IMR-90 (cell line): ENCODE data around the gene AKAP7. TPM values are rescaled to one million over a fixed set of nuclear protein-coding genes. Genes with fewer than 3 reads are reported as not detected.

ENCODE experiments used
- ATAC-seq: fragments of 200-7000 bp; cut with Tn5 transposase; 2 replicates; pipeline ENCODE4 v1.9.1; 2020; ENCODE audit warnings: low read depth, mild to moderate bottlenecking, moderate library complexity
- BruUV-seq: library from RNA; stranded (reverse); fragments of 400-500 nt; replicated peaks from 2 replicates; lab custom pipeline; 2021; lab: Mats Ljungman, UMichigan
- CTCF ChIA-PET: fragments of 300-600 bp; formaldehyde crosslinking; extraction: SDS; loops from one replicate; lab custom pipeline; 2021; ENCODE audit warnings: antibody characterized with exemption; lab: Yijun Ruan, JAX
- POLR2A ChIA-PET: fragments of 300-600 bp; sonication (Branson Sonifier 250); formaldehyde crosslinking; loops from one replicate; lab custom pipeline; 2022; ENCODE audit warnings: antibody characterized with exemption; ENCODE audit not compliant: unreplicated experiment; lab: Charles Lee
- DNase-seq: peaks from one replicate; pipeline ENCODE4 v3.0.0; 2013
- H2AFZ ChIP-seq: replicated peaks from 2 replicates; pipeline ENCODE3; 2013; ENCODE audit warnings: low read length, mild to moderate bottlenecking; ENCODE audit not compliant: poor library complexity
- H2AK5ac ChIP-seq: 2 replicates; pipeline ENCODE4 v1.6.1; 2013; ENCODE audit warnings: low read depth, low read length, inconsistent platforms
- H2AK9ac ChIP-seq: replicated peaks from 2 replicates; pipeline ENCODE3; 2013; ENCODE audit warnings: mild to moderate bottlenecking, low read depth, low read length, moderate library complexity; ENCODE audit not compliant: poor library complexity
- H2BK120ac ChIP-seq: 2 replicates; pipeline ENCODE4 v1.6.1; 2013; ENCODE audit warnings: low read depth, low read length, inconsistent platforms
- H2BK15ac ChIP-seq: 3 replicates; pipeline ENCODE4 v1.6.1; 2013; ENCODE audit warnings: low read depth, low read length, inconsistent platforms
- H2BK20ac ChIP-seq: 2 replicates; pipeline ENCODE4 v1.6.1; 2013; ENCODE audit warnings: low read depth, mild to moderate bottlenecking, inconsistent platforms, low read length, moderate library complexity
- H2BK5ac ChIP-seq: 2 replicates; pipeline ENCODE4 v1.6.1; 2013; ENCODE audit warnings: mild to moderate bottlenecking, low read depth, low read length, inconsistent platforms; ENCODE audit not compliant: poor library complexity, severe bottlenecking
- H3K14ac ChIP-seq: replicated peaks from 2 replicates; pipeline ENCODE4 v1.6.1; 2013; ENCODE audit warnings: low read depth, low read length, inconsistent platforms
- H3K18ac ChIP-seq: 2 replicates; pipeline ENCODE4 v1.6.1; 2013; ENCODE audit warnings: low read depth, low read length, control low read depth
- H3K23ac ChIP-seq: 2 replicates; pipeline ENCODE4 v1.6.1; 2013; ENCODE audit warnings: low read depth, low read length, inconsistent platforms
- H3K27ac ChIP-seq: 2 replicates; pipeline ENCODE4 v1.5.1; 2013; ENCODE audit warnings: mild to moderate bottlenecking, control low read depth, low read length; ENCODE audit not compliant: insufficient read depth
- H3K27me3 ChIP-seq: 2 replicates; pipeline ENCODE4 v1.6.1; 2013; ENCODE audit warnings: low read length; ENCODE audit not compliant: control insufficient read depth, insufficient read depth
- H3K36me3 ChIP-seq: 2 replicates; pipeline ENCODE4 v1.6.1; 2013; ENCODE audit warnings: low read length, mixed read lengths; ENCODE audit not compliant: control insufficient read depth, insufficient read depth
- H3K4ac ChIP-seq: 2 replicates; pipeline ENCODE4 v1.6.1; 2013; ENCODE audit warnings: low read depth, low read length, inconsistent platforms
- H3K4me1 ChIP-seq: 2 replicates; pipeline ENCODE4 v1.6.1; 2013; ENCODE audit warnings: low read length, mixed read lengths; ENCODE audit not compliant: control insufficient read depth, insufficient read depth
- H3K4me2 ChIP-seq: 2 replicates; pipeline ENCODE4 v1.6.1; 2013; ENCODE audit warnings: low read depth, mild to moderate bottlenecking, control low read depth, low read length, moderate library complexity
- H3K4me3 ChIP-seq: 2 replicates; pipeline ENCODE4 v1.5.1; 2013; ENCODE audit warnings: low read depth, mild to moderate bottlenecking, control low read depth, low read length, moderate library complexity; ENCODE audit not compliant: insufficient read depth
- H3K56ac ChIP-seq: 2 replicates; pipeline ENCODE4 v1.6.1; 2013; ENCODE audit warnings: low read length, inconsistent platforms; ENCODE audit not compliant: insufficient read depth; ENCODE audit errors: extremely low read depth
- H3K79me1 ChIP-seq, 2 experiments: 2 replicates each; pipeline ENCODE4 v1.6.1; 2013; ENCODE audit warnings: low read length in 2 of 2, inconsistent platforms in 1 of 2, low read depth in 1 of 2
- H3K9ac ChIP-seq: 2 replicates; pipeline ENCODE4 v1.6.1; 2013; ENCODE audit warnings: low read depth, low read length, control low read depth
- H3K9me1 ChIP-seq: 2 replicates; pipeline ENCODE4 v1.6.1; 2013; ENCODE audit warnings: low read length, inconsistent platforms; ENCODE audit not compliant: insufficient read depth
- H3K9me3 ChIP-seq: 2 replicates; pipeline ENCODE4 v1.6.1; 2013; ENCODE audit warnings: low read length; ENCODE audit not compliant: control insufficient read depth, insufficient read depth
- H4K20me1 ChIP-seq: 2 replicates; pipeline ENCODE4 v1.6.1; 2013; ENCODE audit warnings: low read length, inconsistent platforms; ENCODE audit not compliant: insufficient read depth
- H4K5ac ChIP-seq: 2 replicates; pipeline ENCODE4 v1.6.1; 2013; ENCODE audit warnings: mild to moderate bottlenecking, low read depth, low read length, control low read depth
- H4K8ac ChIP-seq, 2 experiments: 2 replicates each; pipeline ENCODE4 v1.6.1; 2013; ENCODE audit warnings: low read depth in 2 of 2, low read length in 2 of 2, control low read depth in 1 of 2, inconsistent platforms in 1 of 2
- H4K91ac ChIP-seq: 2 replicates; pipeline ENCODE4 v1.6.1; 2013; ENCODE audit warnings: low read depth, low read length, inconsistent platforms; ENCODE audit not compliant: insufficient read depth
- BHLHE40 ChIP-seq: fragments of 150-350 bp; IDR thresholded peaks from 2 replicates; pipeline ENCODE4 v1.6.1; 2016; ENCODE audit warnings: mild to moderate bottlenecking, low read depth, low read length
- FOS ChIP-seq: fragments of 150-350 bp; IDR thresholded peaks from 2 replicates; pipeline ENCODE4 v1.6.1; 2016; ENCODE audit warnings: low read depth, low read length
- MAFK ChIP-seq: IDR thresholded peaks from 2 replicates; pipeline ENCODE4 v1.6.1; 2012; ENCODE audit warnings: low read depth, low read length, improper control_type of control experiment
- NFE2L2 ChIP-seq: fragments of 150-350 bp; IDR thresholded peaks from 2 replicates; pipeline ENCODE4 v1.6.1; 2016; ENCODE audit warnings: low read depth, mild to moderate bottlenecking, low read length
- RCOR1 ChIP-seq: IDR thresholded peaks from 2 replicates; pipeline ENCODE4 v1.6.1; 2012; ENCODE audit warnings: mild to moderate bottlenecking, low read length, improper control_type of control experiment; ENCODE audit not compliant: insufficient replicate concordance
- WGBS, 2 experiments: methylation state at CpG; one replicate each; pipeline versions ENCODE4 v1.1.5 to v1.1.7; 2013; ENCODE audit warnings: missing lambda C conversion rate in 2 of 2; ENCODE audit not compliant: insufficient read length in 1 of 2; ENCODE audit errors: extremely low coverage in 2 of 2; 5-methylcytosine and 5-hydroxymethylcytosine counted together
- dilution Hi-C: fragments of 300-500 bp; cut with HindIII; formaldehyde crosslinking; loops from one replicate; pipeline ENCODE4 v1.14.3; 2018; ENCODE audit warnings: low sequenced_read_pairs; ENCODE audit not compliant: unreplicated experiment
- in situ Hi-C: fragments of 300-500 bp; cut with MboI; formaldehyde crosslinking; loops from 3 replicates; pipeline ENCODE4 v1.14.3; 2019; ENCODE audit warnings: low sequenced_read_pairs, inconsistent platforms, mixed read lengths
- intact Hi-C: fragments of 100-400 bp; cut with micrococcal nuclease; formaldehyde crosslinking; loops from 2 replicates; pipeline ENCODE4 v1.10.0; 2022
- polyA plus RNA-seq, 3 experiments: library from polyadenylated mRNA; depleted of rRNA; stranded (reverse); fragments of >200 nt; gene quantifications; 2 replicates each; pipeline ENCODE4 v1.2.3, GENCODE V29; 2012; ENCODE audit warnings: low replicate concordance in 1 of 3
- total RNA-seq: library from RNA; depleted of rRNA; stranded (reverse); fragments of >200 nt; gene quantifications from 2 replicates; pipeline ENCODE4 v1.2.3, GENCODE V29; 2012
- TF ChIP-seq, protein P1 (sequence below): fragments of 150-350 bp; IDR thresholded peaks from 2 replicates; pipeline ENCODE4 v1.6.1; 2016; ENCODE audit warnings: low read depth, mild to moderate bottlenecking, low read length, moderate library complexity, borderline replicate concordance

Gene AKAP7
- total and polyA plus RNA-seq, 2 of the 4 experiments (the other 2 are of a cell fraction): 0.54 to 1.1 TPM

- no peak overlapping the region for H3K9ac ChIP-seq
- no peak overlapping the region for H4K5ac ChIP-seq
- no peak overlapping the region for H4K91ac ChIP-seq
- no peak overlapping the region for H2BK15ac ChIP-seq
- H2BK120ac ChIP-seq: no peak overlapping the region
- H2BK20ac ChIP-seq: no peak overlapping the region
- no peak overlapping the region for H3K56ac ChIP-seq
- no peak overlapping the region for H3K23ac ChIP-seq
- no peak overlapping the region for H3K4me3 ChIP-seq
- WGBS, 2 experiments: no CpG with 5 or more reads among the region's 6 CpGs
- no peaks in the 10 kb centered on the region for H3K9me3 ChIP-seq
- dilution Hi-C loops (no loop called here), in situ Hi-C loops (no loop called here), intact Hi-C loops (no loop called here)
- no peaks in the 10 kb centered on the region for H3K36me3 ChIP-seq
- H3K18ac ChIP-seq: no peak overlapping the region
- no peak overlapping the region for H3K27ac ChIP-seq
- no peak overlapping the region for H4K8ac ChIP-seq
- no peaks in the 10 kb centered on the region for H3K4me1 ChIP-seq
- TF ChIP-seq NFE2L2 (no peak), FOS (no peak), BHLHE40 (no peak), RCOR1 (no peak), MAFK (no peak)
- TF ChIP-seq, protein P1, sequence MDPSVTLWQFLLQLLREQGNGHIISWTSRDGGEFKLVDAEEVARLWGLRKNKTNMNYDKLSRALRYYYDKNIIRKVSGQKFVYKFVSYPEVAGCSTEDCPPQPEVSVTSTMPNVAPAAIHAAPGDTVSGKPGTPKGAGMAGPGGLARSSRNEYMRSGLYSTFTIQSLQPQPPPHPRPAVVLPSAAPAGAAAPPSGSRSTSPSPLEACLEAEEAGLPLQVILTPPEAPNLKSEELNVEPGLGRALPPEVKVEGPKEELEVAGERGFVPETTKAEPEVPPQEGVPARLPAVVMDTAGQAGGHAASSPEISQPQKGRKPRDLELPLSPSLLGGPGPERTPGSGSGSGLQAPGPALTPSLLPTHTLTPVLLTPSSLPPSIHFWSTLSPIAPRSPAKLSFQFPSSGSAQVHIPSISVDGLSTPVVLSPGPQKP: no peak
- H2BK5ac ChIP-seq: no peak overlapping the region
- no peaks in the 10 kb centered on the region for H3K79me1 ChIP-seq
- no peak for ATAC-seq
- ChIA-PET CTCF (no interaction called here), POLR2A (no interaction called here)
- H3K14ac ChIP-seq: no peak overlapping the region
- no TSS peak for BruUV-seq
- H3K27me3 ChIP-seq: peaks cover 6% of the 10 kb centered on the region; the same call in 1 of the 2 replicates
- no peak overlapping the region for H2AK9ac ChIP-seq
- H3K4me2 ChIP-seq: no peak overlapping the region
- no peak overlapping the region for H3K4ac ChIP-seq
- no peaks in the 10 kb centered on the region for H4K20me1 ChIP-seq
- no peak for DNase-seq
- no peaks in the 10 kb centered on the region for H3K9me1 ChIP-seq
- no peak overlapping the region for H2AFZ ChIP-seq
- no peak overlapping the region for H2AK5ac ChIP-seq
Observed at GRCh38 chr6:131303338-131303930, 168.2 kb downstream of the AKAP7 start.
